GDM1 (cell line): ENCODE measurements around the gene DGCR8.

Experiments used
- DNase-seq: peaks from one replicate; lab custom pipeline; 2025; lab: John Stamatoyannopoulos, UW

The DGCR8 gene

GRCh38 chr22:20125201-20126174 lies 45.4 kb downstream of the DGCR8 start:
- no peak for DNase-seq

- DNase-seq = no peak
Observed at GRCh38 chr22:20126284-20127029, 46.4 kb downstream of the DGCR8 start.

GRCh38 chr22:20127318-20127868 lies 47.4 kb downstream of the DGCR8 start:
- no peak for DNase-seq

- DNase-seq = no peak
Observed at GRCh38 chr22:20127869-20128618, 48.0 kb downstream of the DGCR8 start.

GRCh38 chr22:20128619-20128901 lies 48.5 kb downstream of the DGCR8 start:
- DNase-seq = no peak

GRCh38 chr22:20128902-20129746 lies 49.1 kb downstream of the DGCR8 start:
- no peak for DNase-seq

GRCh38 chr22:20129747-20130014 lies 49.6 kb downstream of the DGCR8 start:
- DNase-seq = no peak

- no peak for DNase-seq
Observed at GRCh38 chr22:20130319-20130718, 50.3 kb downstream of the DGCR8 start.

GRCh38 chr22:20130731-20131596 lies 50.9 kb downstream of the DGCR8 start:
- peak; percentile 73 for DNase-seq

- no peak for DNase-seq
Observed at GRCh38 chr22:20131597-20131858, 51.5 kb downstream of the DGCR8 start, which contains the start of gene ZDHHC8. Gene ZDHHC8, plus strand, starts transcription at chr22:20131804. Its CDS starts 144 bp downstream, at chr22:20131948.

GRCh38 chr22:20131859-20132685 lies 52.0 kb downstream of the DGCR8 start:
- DNase-seq = no peak

- DNase-seq = no peak
Observed at GRCh38 chr22:20132686-20133246, 52.7 kb downstream of the DGCR8 start.

- no peak for DNase-seq
Observed at GRCh38 chr22:20133930-20134549, 54.0 kb downstream of the DGCR8 start.

- no peak for DNase-seq
Observed at GRCh38 chr22:20135265-20135664, 55.2 kb downstream of the DGCR8 start.

- no peak for DNase-seq
Observed at GRCh38 chr22:20135806-20136602, 56.0 kb downstream of the DGCR8 start.

GRCh38 chr22:20136603-20136873 lies 56.5 kb downstream of the DGCR8 start:
- no peak for DNase-seq

GRCh38 chr22:20137113-20137512 lies 57.1 kb downstream of the DGCR8 start:
- no peak for DNase-seq

GRCh38 chr22:20137671-20138416 lies 57.8 kb downstream of the DGCR8 start:
- DNase-seq = peak; percentile 33
